Astrocyte of the cerebellum (primary cell): ENCODE results near the gene WDR47.
"Not testable (repeated sequence)": the region's sequence is repeated elsewhere in the genome, so short reads cannot be mapped to it uniquely, and the experiment has no call there.

Experiments used
- DNase-seq: peaks from one replicate; pipeline ENCODE4 v3.0.0-alpha.2; 2011; ENCODE audit warnings: low read depth
- H3K4me3 ChIP-seq: 2 replicates; pipeline ENCODE4 v1.5.1; 2011; ENCODE audit warnings: mild to moderate bottlenecking, low read depth, low read length, moderate library complexity
- CTCF ChIP-seq: IDR thresholded peaks from 2 replicates; pipeline ENCODE4 v1.5.1; 2012; ENCODE audit warnings: low read length, low read depth, moderate library complexity, mild to moderate bottlenecking; ENCODE audit errors: missing control alignments
- in situ Hi-C: cut with HindIII; loops from 2 replicates; pipeline ENCODE4 v1.10.0; 2017; ENCODE audit warnings: low sequenced_read_pairs

WDR47 gene

DNA sequence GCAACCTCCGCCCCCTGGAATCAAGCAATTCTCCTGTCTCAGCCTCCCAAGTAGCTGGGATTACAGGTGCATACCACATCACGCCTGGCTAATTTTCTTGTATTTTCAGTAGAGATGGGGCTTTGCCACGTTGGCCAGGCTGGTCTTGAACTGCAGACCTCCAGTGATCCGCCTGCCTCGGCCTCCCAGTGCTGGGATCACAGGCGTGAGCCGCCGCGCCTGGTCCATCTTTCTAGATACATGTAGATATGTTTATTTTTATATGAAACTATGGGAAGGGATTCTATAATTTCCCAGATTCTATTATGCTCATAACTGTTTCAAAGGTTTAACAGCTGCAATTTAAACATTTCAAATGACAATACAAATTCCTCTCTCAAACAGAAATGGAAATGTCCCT is 105.7 kb downstream of the WDR47 start:
- no peak for DNase-seq
- H3K4me3 ChIP-seq = no peak overlapping the region
- TF ChIP-seq CTCF = no peak
- in situ Hi-C loops = no loop called here

DNA sequence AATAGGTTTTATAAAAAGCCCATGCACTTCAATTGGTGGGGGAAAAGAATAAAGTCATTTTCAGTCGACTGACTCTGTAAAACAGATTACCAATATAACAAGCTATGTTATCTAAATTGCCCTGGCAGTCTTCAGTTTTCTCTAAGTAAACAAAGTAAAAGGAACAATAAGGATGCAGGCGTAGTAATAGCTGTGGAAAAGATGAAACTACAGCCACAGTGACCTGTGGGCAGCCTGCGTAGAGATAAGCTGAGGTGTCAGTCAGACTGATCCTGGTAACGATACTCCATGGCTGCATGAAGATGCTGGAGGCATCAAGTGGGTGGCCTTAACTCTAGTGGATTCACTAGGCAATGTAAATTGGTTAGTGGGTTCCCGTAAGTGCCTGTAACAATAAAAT is 108.0 kb downstream of the WDR47 start:
- TF ChIP-seq CTCF = no peak
- no peak for DNase-seq
- in situ Hi-C loops = no loop called here
- no peak overlapping the region for H3K4me3 ChIP-seq

DNA sequence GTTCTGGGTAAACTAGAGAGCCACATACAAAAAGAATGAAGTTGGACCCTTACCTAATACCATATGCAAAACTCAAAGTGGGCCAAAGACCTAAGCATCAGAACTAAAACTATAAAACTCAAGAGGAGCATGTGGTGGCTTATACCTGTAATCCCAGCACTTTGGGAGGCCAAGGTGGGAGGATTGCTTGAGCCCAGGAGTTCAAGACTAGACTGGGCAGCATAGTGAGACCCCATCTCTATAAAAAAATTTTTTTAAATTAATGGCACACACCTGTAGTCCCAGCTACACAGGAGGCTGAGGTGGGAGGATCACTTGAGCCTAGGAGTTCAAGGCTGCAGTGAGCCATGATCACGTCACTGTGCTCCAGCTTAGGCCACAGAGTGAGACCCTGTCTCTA is 114.3 kb downstream of the WDR47 start:
- H3K4me3 ChIP-seq, in situ Hi-C loops, DNase-seq: not testable (repeated sequence)

GRCh38 chr1:108925920-108926319 is 116.0 kb downstream of the WDR47 start:
- in situ Hi-C loops = no loop called here
- H3K4me3 ChIP-seq = no peak overlapping the region
- no peak for DNase-seq
- no peak for TF ChIP-seq CTCF
